GM21825 (cell line): ENCODE data around the gene ALCAM.

Source experiments
- ATAC-seq: cut with Tn5 transposase; IDR thresholded peaks from one replicate; pipeline ENCODE4 v1.9.1; 2021; ENCODE audit warnings: mild to moderate bottlenecking, moderate library complexity; ENCODE audit not compliant: unreplicated experiment

Gene ALCAM

DNA sequence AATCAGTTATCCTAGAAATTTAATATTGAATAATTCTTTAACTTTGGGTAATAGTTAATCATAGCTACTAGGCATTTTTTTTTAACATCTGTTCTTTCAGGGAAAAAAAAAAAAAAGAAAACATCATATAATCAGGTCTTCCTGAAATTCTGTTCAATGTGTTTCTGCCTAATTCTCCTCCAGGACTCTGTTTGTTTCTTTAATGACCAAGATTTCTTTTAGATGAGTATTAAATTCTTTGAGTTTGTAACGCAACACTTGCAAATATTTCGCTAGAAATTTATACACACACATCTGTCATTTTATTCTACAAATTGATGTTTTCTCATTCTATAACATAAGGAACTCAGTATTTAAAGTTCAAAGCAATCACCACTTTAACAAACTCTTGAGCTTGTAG is 56.7 kb downstream of the ALCAM start:
- ATAC-seq, result no peak

GRCh38 chr3:105424412-105425152 is 57.9 kb downstream of the ALCAM start:
- no peak for ATAC-seq

GRCh38 chr3:105425153-105425502 is 58.4 kb downstream of the ALCAM start:
- ATAC-seq, result no peak

GRCh38 chr3:105427332-105427731 is 60.6 kb downstream of the ALCAM start:
- no peak for ATAC-seq

DNA sequence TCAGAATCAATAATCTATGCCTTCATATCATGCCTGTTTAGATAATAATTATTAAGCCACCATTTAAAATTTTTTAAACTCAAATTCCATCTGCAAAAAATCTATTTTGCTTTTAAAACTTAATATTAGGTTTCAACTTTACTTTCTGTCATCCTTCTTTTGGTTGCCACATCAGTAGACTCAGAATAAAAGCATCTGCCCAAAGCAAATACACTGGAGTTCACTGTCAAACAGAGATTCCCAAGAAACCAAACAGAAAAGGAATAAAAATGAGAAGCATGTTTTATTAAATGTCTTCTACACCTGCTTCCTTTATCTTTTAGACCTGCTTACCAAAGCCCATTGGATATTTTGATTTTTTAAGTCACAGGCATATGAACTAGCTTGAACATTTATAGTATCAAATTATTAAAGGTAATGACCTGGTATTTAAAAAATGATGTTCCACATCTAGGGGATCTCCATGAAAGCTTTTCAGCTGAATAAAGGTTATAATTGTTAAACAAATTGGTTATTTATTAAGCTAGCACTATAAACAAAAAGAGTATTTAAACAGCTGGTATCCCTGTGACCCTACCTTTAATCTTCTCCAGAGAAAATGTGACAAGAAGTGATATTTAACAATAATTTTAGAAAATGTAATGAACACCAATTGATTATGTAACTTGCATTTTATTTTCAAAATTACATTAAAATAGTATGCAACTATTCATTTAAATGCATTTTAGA is 62.5 kb downstream of the ALCAM start:
- no peak for ATAC-seq

GRCh38 chr3:105430455-105430854 is 63.7 kb downstream of the ALCAM start:
- ATAC-seq, result no peak

DNA sequence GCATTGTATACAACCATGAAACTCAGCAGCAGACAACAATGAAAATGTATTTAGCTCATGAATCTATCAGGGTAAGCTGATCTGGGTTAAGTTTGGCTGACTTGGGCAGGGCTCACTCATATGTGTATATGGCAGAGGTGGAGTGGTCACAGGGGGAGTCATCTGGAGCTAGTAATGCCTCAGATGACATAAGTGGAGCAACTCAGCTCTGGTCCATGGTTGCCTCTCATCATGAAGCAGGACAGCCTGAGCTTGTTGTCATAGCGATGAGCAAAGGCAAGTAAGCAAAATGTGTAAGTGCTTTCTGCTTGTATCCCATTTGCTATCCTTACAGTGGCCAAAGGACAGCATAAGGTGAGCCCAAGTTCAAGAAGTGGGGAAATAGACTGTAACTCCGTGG is 64.5 kb downstream of the ALCAM start:
- ATAC-seq, result no peak

DNA sequence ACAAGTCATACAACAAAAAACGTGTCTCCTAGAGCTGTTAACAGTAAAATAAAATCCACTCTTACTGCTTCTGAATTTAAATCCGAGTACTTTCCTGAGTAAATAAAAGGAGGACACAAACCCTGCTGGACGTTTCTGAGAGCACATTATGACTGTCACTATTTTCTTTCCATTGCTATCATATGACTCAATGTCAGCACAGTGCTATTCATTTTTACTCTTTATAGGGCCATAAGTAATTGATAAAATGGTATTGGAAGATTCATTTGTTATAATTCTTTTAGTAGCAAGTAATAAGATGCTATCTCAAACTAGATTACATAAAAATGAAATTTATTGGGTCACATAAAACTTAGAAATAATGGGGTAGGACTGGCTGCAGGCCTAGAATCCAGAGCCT is 68.6 kb downstream of the ALCAM start:
- ATAC-seq, result no peak

- no peak for ATAC-seq
Measured at GRCh38 chr3:105436687-105437086, 70.0 kb downstream of the ALCAM start.

DNA sequence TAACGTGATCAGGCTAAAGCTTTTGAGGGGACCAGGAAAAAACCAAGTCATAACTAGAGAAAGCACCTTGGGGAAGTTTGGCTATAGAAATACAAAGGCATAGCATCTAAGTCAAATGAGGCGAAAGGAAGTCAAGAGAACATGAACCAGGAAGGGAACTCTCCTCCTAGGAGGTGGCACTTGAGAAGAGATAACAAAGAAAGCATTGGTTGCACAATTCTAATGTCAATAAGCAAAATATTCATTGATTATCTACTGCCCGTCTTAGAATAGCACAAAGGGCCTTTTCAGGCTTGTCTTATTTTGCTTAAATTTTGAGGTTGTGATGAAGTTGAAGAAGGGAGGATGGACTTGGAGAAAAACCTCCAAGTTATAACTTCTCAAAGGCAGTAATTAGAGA is 73.4 kb downstream of the ALCAM start:
- no peak for ATAC-seq

DNA sequence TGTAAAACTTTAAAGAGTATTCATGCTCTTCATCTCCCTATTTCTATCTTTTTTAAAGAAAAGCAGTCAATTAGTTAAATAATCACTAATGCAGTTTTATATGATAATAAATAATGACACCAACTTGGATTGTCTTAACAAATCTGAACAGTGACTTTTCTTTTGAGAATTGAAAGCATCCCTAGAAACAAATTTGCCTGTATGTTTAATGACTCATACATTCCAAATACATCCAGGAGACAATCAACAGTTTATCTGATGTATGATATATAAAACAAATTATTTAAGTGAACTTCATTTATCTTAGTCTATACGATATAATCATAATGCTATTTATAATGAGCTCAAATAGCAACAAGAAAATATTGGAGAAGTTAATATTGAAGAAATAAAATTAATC is 78.0 kb downstream of the ALCAM start:
- no peak for ATAC-seq

DNA sequence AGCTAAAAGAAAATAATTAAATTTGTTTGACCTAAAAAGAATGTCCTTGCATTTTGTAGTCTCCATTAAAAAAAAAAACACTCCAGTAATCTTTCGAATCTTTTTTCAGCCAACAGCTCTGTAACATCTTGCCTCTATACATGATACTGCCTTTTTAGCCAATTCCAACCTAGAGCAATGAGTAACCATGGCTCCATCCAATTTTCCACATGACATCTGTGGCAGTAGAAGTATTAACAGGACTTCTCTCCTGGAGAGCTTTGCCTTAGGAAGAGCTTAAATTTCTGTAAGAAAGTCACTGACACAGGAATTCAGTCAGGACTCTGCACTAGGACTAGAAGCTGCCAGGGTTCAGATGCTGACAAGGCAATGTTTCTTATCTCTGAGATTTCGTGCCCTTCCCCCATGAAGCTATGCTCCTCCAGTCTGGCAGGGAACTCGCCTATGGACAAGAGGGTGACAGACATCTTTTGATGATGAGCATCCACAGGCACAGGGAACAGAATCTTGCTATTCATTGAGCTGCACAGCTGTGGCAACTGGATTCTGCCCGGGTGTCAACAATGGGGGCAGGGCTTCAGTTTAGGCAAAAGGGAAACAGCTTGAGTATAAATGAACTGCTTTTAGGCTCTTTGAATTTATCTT is 81.8 kb downstream of the ALCAM start:
- no peak for ATAC-seq

DNA sequence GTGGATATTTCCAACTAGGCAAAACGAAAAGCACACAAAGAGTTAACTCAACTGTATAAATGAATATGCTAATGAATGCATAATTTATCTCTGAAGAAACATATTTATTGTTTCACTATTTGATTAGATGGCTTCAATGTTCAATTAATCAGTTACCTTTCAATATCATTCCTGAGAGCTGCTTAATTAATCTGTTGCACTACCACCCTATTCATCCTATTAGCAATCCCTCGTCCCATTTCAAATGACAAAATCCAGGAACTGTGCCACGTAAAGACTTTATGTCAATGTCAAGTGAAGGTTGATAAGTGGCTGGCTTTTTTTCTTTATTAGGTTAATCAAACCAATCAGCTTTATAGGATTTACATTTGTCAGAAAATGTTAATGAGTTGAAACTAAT is 82.7 kb downstream of the ALCAM start:
- ATAC-seq, result no peak

- ATAC-seq, result no peak
Measured at GRCh38 chr3:105456017-105456416, 89.3 kb downstream of the ALCAM start.

DNA sequence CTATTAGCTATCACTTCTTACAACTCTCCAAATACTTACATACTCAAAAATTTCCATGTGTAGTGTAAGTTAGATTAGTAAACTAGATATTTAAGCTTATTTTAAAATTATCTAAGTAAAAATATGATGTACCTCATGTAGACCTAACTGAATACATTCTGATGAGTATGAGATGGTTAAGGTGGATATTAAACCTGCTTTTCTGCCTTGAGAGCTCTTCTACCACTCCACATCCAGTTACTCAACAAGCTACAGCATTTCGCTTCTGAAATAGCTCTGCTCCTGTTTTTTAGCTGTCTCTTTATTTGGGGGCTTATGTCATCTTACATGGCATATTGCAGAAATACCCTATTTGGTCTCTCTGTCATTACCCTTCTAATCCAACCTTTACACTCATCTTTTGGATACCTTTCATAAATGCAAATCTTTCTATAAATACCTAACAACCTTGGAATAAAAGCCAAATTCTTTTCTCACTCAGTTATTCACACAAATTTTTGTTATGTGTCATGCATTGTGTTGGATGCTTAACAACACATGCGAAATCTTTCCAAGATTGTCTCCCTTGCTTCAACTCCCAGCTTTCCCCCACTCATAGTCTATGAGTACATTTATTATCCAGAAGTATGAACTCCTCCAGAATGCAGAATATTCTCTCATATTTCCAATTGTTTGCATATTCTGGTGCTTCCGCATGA is 92.0 kb downstream of the ALCAM start:
- no peak for ATAC-seq

DNA sequence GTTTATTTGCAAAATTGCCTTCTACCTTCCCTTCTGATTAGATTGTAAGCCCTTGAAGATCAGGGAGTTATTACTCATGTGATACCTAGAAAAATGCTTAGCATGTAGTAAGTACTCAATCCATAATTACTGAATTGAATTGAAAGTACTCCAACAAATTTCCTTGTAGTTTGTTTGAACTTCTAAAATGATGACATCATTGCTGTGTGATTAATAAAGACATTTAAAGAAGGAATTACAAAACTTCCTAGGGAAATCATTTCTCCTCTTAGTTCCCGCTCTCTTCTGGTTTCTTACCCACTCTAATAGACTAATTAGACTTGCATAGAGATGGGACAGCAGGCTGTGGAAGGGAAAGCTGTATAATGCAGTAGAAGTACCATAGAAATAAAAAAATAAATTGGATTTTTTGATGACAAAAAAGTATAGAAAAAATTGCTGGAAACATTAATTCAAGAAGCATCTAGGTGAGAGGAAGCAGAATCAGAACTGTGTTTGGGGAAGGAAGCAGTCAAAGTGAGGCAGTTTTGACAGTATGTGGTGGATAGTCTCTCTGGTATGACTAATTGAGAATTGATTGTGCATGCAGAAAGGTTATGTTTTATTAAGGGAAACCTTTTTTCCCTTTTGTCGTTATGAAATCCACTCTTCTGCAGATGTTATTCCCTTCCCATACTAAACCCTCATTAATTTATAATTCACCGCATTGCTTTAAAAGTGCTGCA is 93.0 kb downstream of the ALCAM start:
- ATAC-seq, result no peak

DNA sequence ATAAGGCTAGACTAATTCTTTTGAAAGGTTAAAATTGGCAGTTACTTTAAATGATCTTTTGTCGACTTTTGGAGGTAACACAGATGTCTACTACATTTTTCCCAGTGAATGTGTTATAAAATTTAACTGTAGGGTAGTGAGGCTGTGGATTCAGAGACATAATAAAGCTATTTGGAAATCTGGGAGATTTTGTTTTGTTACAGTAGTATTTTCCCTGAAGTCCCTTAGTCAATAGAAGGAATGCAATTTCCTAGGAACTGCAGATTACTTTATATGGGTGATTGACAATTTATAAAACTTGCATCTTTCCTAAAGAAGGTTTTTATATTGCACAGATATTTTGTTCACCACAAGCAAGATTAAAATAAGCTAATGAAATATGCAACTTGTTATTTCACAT is 96.9 kb downstream of the ALCAM start:
- no peak for ATAC-seq

DNA sequence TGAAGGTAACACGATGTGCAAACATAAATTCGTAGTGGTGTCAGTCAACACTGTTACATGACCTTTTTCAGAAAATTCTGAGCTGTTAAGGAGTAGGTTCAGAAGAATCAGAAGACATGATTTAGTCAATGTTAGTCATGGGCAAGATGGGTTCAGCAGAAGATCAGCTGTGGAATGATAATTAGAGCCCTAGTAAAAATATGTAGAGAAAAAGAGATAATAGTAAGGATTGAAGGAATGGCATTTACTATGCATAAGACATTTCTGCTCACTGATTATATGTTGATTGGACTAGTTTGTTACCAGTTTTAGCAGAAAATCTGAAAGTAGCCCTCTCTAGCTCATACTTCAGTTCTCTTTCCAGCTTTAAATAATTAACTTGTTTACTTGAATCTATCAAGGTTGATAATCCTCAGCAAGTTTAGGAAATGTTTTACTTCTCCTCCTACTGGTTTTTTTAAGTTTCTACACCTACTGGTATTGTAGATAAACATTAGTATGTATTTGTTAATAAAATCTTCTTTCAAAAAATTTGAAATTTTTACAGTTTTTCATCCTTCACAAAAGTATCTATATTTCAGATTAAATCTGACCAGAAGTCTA is 98.6 kb downstream of the ALCAM start:
- no peak for ATAC-seq

DNA sequence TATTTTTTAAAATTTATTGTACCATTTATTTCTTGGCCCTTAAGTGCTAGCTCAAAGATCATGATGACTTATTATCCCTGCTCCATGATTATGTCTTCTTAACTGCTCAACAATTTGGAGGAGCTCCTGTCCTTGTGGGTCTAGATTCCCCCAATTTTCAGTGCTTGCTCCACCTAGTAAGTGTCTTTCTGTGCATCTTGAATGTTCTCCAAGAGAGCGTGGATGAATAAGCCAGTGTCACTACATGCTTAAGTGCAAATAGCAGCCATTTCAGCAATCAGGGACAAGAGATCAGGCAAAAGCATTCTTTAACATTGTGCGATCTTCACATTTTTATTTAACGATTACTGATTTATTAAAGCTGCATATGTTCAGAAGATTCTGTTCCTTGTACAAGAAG is 99.4 kb downstream of the ALCAM start:
- ATAC-seq, result no peak
